HG03442 (cell line): ENCODE results near the gene DNAJC12.
"Not testable (repeated sequence)": the region's sequence is repeated elsewhere in the genome, so short reads cannot be mapped to it uniquely, and the experiment has no call there.

Experiments used
- ATAC-seq: cut with Tn5 transposase; IDR thresholded peaks from one replicate; pipeline ENCODE4 v1.9.1; 2021; ENCODE audit warnings: mild to moderate bottlenecking, moderate library complexity; ENCODE audit not compliant: unreplicated experiment

The DNAJC12 gene

GRCh38 chr10:67794256-67794655, 43.7 kb downstream of the DNAJC12 start:
- ATAC-seq: no peak

DNA sequence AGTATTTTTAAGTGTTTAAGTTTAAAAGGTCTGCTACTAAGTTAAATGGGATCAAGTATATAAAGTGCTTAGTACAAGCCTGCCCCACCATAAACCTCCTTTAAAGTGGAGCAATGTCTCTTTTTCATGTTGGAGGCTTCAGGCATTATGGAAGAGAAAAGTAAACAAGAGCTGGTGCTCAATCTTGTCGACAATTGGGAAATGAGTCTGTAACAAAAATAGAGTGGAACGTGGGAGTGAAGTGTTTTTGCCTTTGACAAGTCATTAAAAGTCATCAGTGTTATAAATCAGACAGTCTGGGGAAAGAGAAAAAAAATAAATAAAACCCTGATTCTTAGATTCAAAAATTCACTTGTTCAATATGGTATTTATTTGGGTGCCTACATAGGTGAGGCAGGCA, 44.7 kb downstream of the DNAJC12 start:
- no peak for ATAC-seq

DNA sequence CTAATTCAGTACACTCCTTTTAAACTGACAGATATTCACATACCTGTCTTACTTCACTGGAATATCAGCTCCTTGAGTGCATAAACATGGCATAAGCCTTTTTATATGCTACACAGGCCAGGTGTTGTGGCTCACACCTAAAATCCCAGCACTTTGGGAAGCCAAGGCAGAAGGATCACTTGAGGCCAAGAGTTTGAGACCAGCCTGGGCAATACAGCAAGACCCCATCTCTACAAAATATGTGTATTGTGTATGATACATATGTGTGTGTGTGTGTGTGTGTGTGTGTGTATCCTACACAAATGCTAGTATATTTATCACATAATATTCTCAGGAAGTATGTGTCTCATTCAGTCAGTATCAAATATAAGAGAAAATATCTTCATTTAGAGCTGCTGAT, 45.3 kb downstream of the DNAJC12 start:
- ATAC-seq: no peak

GRCh38 chr10:67790534-67791408, 47.2 kb downstream of the DNAJC12 start:
- ATAC-seq: peak; percentile 54

DNA sequence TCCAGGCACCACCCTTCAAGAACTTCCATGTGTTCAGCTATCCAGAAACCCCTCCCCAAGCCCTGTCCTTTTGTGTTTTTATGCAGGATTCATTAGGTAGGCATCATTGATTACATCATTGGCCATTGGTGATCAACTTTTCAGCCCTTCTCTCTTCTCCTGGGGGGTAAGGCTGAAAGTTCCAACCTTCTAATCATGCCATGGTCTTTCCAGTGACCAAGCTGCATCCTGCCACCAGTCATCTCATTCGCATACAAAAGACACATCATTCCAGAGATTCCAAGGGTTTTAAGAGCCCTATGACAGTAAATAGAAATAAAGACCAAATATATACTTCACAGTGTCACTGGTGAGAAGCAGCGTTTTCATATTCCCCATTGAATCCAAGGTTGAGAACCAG, 48.2 kb downstream of the DNAJC12 start:
- ATAC-seq: no peak

DNA sequence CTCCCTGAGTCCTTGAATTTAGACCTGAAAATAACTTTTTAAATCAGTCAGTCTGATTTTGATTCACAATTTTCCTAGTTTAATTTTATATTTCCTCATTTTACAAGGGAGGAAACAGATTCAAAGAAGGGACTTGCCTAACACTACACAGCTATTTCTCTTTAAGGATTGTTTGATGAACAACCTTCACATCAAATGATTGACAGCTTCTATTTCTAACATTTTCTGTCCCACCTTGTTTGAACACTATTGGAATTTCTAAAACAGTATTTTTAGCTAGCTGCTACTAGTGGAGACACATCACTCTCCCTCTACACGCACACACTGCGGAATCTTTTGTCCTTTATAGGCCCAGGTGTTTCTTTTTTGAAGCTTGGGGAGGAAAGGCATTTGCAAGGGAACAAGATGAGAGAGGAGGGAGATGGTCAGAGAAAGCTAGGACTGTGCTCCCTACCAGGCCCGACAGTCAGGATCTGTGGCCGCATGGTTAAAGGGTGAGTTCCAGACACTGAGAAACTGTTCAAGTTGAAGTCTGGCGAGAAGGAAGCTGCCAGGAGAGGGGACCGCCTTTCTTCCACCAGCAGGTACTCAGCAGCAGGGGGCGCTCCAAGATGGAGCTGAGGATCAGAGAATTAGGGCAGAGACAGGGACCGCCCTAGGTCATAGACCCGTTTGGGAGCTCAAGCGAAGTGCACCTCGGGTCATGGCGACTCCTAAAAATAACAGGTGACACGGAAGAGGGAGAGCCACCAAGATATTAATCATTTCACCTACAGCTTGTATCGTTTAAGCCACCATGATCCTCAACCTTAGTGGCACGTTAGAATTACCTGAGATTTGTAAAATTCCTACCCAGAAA, 49.7 kb downstream of the DNAJC12 start:
- peak; percentile 75 for ATAC-seq

GRCh38 chr10:67785098-67785497, 52.9 kb downstream of the DNAJC12 start:
- ATAC-seq: peak; percentile 21

- no peak for ATAC-seq
Observed at GRCh38 chr10:67784474-67784873, 53.5 kb downstream of the DNAJC12 start.

- peak; percentile 42 for ATAC-seq
Observed at GRCh38 chr10:67783606-67784294, 54.2 kb downstream of the DNAJC12 start.

DNA sequence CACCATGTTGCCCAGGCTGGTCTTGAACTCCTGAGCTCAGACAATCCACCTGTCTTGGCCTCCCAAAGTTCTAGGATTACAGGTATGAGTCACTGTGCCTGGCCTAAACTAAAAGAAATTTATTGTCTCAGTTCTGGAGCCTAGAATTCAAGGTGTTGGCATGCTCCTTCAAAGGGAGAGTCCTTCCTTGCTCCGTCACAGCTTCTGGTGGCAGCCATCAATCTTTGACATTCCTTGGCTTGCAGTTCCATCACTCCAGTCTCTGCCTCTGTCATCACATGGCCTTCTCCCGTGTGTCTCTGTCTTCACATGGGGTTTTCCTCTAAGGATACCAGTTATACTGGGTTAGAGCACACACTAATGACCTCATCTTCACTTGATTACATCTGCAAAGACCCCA, 55.5 kb downstream of the DNAJC12 start:
- no peak for ATAC-seq

DNA sequence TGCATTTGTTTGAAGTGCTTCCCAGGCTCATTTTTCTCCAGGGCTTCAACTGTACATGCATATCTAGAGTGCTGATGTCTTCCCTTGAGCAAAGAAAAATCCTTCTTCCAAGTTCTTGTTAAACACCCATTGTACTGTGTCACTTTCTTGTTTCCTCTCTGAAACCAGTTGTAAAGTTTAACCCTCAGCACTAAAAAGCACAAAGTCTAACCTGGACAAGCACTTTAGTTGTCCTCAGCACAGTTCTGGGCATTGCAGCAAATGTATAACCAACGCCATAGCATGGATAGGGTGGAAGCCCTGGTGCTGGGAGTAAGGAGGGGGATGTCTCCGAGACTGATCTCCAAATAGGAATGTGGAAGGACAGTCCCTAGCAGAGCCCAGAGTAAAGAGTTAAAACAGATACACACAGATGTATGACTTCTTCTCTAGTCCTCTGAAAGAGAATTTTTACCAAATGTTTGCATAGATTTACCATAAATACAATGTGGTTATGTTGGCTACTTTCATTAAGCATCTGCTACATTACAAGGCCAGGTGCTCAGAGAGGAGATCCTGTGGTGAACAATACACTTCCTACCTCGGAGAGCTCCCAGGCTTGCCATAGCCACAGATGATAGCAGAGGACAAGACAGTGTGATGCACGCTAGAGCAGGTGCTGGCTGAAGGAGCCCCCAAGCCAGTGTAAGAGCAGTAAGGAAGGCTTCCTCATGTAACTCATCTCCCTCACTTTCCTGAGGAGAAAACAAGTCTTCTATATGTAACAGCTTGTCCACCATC, 57.0 kb downstream of the DNAJC12 start:
- peak; percentile 72 for ATAC-seq

GRCh38 chr10:67780204-67780621, 57.8 kb downstream of the DNAJC12 start:
- not testable (repeated sequence) for ATAC-seq

DNA sequence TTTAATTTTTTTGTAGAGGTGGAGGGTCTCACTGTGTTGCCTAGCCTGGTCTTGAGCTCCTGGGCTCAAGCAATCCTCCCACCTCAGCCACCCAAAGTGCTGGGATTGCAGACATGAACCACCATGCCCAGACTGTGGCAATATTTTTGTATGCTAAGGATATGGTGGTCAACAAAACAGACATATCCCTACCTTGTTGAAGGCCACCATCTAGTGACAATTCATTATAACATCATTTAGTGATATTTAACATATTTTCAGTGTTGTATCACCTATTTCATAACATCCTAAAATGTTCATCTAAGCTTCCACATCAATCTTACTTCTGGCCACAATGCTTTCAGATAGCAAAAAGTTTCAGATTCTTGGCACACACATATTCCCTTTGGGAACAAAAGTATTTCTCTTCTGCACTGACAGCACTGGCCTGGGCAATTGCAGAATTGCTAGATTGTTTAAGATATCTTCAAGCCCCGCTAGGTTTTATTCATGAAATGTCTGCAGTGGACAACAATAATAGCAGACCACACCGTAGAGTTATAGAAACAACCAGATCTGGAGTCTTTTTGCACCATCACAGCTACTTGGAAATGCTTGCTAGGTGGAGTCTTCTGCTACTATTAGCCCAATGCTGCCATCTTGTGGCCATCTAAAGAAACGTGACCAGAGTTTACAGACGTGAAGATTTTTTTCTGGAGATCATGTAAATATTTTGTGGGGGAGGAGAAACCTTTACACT, 58.4 kb downstream of the DNAJC12 start:
- peak; percentile 38 for ATAC-seq

DNA sequence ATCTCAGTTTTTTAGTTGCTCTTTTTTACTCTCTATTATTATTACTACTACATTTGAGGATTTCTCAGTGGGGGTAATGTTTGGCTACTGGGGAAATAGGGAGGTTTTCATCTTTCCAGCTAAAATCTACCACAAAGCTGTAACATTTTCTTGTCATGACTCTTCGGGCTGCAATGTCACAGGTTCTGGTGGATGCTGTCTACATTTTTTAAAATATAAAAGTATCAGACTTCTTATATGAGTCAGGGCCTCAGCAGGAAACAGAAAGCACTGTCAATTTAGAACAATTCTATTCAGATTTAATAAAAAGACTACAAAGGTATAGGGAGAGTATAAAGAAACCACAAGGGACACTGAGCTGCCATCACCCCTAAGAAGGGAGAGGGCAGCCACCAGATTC, 61.6 kb downstream of the DNAJC12 start:
- ATAC-seq: no peak

DNA sequence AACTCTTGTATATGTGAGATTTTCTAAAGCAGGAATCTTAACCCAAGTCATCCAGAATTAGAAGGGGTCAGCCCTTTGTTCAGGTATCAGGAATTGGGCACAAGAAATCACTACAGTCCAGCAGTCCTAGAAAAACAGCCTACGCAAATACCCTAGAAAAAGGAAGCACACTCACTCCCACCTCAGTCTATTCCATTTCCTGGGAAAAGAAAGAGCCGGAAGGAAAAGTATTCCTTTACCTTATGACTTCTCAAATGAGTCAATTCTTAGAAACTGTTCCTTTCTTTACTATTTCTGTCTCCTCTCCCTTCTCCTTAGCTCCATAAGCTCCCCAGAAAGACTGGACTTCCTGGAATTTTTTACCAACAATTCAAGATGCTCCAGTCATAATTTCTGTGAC, 62.7 kb downstream of the DNAJC12 start:
- ATAC-seq: no peak

GRCh38 chr10:67772894-67773511, 65.0 kb downstream of the DNAJC12 start:
- ATAC-seq: peak; percentile 95

DNA sequence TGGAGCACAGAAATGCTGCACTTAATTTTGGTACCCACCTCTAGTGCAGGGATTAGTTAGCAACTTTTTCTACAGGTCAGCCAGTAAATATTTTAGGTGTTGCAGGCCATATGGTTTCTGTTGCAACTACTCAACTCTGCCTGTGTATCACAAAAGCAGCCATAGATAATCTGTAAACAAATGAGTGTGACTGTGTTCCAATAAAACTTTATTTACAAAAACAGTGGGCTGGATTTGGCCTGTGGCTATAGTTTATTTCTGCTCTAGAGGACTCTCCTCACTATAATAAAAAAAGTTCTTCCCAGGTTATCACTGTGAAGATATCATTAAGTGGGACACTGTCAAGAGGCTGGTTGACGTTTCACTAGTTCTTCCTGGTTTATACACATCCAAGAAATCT, 65.8 kb downstream of the DNAJC12 start:
- ATAC-seq: no peak

DNA sequence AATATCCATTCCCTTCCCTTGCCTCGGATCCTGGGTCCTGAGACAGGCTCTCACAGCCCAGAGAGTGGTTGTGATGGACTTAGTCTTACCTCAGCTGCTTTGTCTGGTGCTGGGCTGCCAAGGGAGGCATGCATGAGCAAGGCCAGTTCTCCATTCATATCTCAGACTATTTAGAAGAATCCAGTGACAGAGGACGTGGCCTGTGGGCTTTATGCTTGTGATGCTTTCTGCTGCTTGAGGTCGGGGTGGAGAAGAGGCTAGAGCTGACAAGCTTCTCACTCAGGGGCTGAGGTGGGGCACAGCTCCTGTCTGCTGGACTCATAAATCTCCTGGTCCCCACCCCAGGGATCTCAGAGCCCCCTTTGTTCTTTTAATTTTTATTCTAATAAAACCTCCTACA, 66.8 kb downstream of the DNAJC12 start:
- no peak for ATAC-seq

- ATAC-seq: peak; percentile 65
Observed at GRCh38 chr10:67770537-67770936, 67.5 kb downstream of the DNAJC12 start.
